ENCODE measurements around the gene KCNQ1. TPM values are rescaled to one million over a fixed set of nuclear protein-coding genes. Genes with fewer than 3 reads are reported as not detected.
A peak's percentile ranks its signal among the peaks of the same experiment; 100 is the strongest.

The KCNQ1 gene
- total RNA-seq, 2 experiments from 2014 or later: 4.3 to 9.2 TPM

DNA sequence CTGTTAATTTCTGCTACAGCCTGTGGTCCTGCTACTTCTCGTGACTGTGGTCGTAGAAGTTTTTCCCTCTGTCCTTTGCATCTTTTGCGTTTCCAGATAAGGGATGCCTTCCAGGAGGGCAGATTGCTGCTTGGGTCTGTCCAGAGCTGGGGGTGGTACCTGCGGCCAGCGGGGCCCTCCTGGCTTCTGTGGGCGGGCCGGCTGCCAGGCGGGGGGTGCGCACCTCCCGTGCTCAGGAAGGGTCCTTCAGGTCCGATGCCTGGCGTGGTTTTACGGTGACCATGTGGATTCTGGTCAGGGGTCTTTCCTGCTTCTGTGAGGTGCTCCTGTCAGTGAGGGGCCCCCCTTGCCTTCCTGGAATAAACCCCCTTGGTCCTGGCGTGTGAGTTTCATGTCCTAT is 84.8 kb downstream of the KCNQ1 start:
- ATAC-seq: no peak
- H3K36me3 Mint-ChIP-seq: no peaks in the 10 kb centered on the region
- H3K9me3 Mint-ChIP-seq (ENCODE audit: low read depth): no peaks in the 10 kb centered on the region
- no peak overlapping the region for H3K27ac Mint-ChIP-seq
- peaks cover 2% of the 10 kb centered on the region for H3K27me3 Mint-ChIP-seq
- CTCF ChIA-PET: interaction anchor here (10.3 kb wide), 1 partner anchor 360 kb away, joined by 471 read pairs; the partner anchor contains the start of gene CDKN1C
- DNase-seq: no peak
- H3K4me3 Mint-ChIP-seq: no peak overlapping the region
- peaks cover 20% of the 10 kb centered on the region for H3K4me1 Mint-ChIP-seq

DNA sequence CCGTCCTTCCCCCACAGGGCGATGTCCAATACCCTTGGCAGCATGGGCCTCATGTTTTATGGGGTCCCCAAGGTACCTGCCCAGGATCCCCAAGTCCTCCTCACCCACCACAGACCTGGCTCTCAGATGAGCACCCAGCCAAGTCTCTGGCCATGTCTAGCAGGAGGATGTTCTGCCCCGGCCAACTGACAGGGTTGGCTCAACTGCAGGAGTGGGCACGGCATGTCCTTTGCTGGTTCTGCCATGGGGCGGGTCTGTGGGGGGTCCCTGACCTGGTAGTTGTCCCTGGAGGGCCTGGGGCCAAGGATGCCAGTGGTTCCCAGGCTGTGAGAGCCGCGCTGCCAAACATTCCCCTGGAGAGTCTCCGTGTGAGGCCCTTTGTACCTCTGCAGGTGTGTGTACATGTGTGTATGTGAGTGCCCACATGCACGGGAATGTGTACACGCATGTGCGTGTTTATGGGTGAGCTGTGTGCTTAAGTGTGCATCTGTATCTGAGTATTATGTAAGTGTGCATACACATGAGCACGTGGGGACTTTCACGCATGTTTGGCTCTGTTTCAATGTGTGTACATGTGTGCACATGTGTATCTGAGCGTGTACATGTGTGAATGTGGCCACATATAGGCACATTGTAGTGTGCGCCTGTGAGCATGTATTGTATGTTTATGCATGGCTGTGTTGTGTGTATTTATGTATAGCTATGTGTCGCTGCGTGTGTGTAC is 85.5 kb downstream of the KCNQ1 start:
- Mint-ChIP-seq H3K27me3 (peaks cover 2% of the 10 kb centered on the region), H3K9me3 (ENCODE audit: low read depth) (no peaks in the 10 kb centered on the region), H3K27ac (no peak overlapping the region), H3K4me3 (no peak overlapping the region), H3K36me3 (no peaks in the 10 kb centered on the region), H3K4me1 (peaks cover 20% of the 10 kb centered on the region)
- no peak for ATAC-seq
- CTCF ChIA-PET: interaction anchor here (0.8 to 10.3 kb wide), 13 partner anchors 43 to 560 kb away, joined by 3 to 471 read pairs (median 22); partner anchors contain the start of genes C11orf21, CDKN1C, KCNQ1 and TRPM5
- no peak for DNase-seq

DNA sequence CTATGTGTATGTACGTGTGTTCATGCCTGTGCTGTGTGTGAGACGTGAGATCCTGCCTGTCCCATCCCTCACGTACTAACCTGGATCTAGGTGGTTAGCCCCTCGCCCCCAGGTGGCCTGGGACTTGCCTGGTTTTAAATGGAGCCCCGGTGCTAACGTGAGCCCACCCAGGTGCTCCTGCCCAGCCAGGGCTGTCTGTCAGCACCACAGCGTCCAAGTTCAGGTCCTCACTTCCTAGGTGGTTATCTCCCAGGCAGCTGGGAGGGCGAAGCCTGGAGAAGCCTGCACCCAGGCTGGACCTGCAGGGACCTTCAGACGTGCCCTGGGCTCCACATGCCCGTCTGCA is 86.0 kb downstream of the KCNQ1 start:
- CTCF ChIA-PET: interaction anchor here (0.5 to 10.3 kb wide), 18 partner anchors 17 to 559 kb away, joined by 3 to 471 read pairs (median 7); partner anchors contain the start of genes C11orf21, CDKN1C, KCNQ1 and TRPM5
- H3K27ac Mint-ChIP-seq: no peak overlapping the region
- ATAC-seq: no peak

DNA sequence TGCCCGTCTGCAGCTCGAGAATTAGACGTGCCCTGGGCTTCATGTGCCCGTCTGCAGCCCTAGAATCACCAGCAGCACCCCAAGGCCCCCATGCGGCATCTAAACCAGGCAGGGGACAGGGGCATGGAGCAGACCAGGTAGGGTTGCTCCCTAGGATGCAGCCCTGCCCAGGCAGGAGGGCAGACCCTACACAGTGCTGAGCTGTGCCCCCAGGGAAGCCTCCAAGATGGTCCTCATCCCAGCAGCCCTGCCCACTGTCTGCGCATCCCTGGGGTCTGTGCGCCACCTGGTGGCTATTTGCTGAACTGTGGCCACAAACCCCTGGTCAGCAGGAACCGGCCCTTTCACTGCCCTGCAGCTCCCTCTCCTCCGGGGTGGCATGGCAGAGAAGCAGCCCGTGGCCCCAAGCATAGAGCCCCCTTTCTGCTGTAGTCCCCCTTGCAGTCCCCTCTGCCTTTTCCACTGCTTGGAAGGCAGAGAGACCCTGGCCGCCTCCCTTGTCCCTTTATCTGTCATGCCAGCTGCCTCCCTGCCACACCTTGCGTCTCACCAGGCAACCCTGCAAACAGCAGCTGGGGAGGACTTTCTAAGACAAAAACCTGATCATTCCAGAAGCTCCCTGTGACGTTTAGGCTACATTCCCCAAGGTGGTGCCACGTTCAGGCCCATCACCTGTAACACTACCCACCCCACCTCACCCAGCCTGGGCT is 86.6 kb downstream of the KCNQ1 start:
- Mint-ChIP-seq H3K27me3 (peaks cover 2% of the 10 kb centered on the region), H3K27ac (no peak overlapping the region), H3K4me3 (no peak overlapping the region), H3K9me3 (ENCODE audit: low read depth) (no peaks in the 10 kb centered on the region), H3K4me1 (peaks cover 20% of the 10 kb centered on the region), H3K36me3 (no peaks in the 10 kb centered on the region)
- DNase-seq (peak; percentile 75), ATAC-seq (peak; percentile 45)
- CTCF ChIA-PET: interaction anchor here (0.5 to 10.3 kb wide), 33 partner anchors 10 to 559 kb away, joined by 3 to 471 read pairs (median 5); partner anchors contain the start of genes C11orf21, CDKN1C, KCNQ1 and PHLDA2

More for the DNA sequence above, 86.0 kb downstream of the KCNQ1 start:
- H3K4me1 Mint-ChIP-seq: peaks cover 20% of the 10 kb centered on the region
- peaks cover 2% of the 10 kb centered on the region for H3K27me3 Mint-ChIP-seq
- H3K36me3 Mint-ChIP-seq: no peaks in the 10 kb centered on the region
- H3K9me3 Mint-ChIP-seq (ENCODE audit: low read depth): no peaks in the 10 kb centered on the region
- DNase-seq: no peak
- no peak overlapping the region for H3K4me3 Mint-ChIP-seq

DNA sequence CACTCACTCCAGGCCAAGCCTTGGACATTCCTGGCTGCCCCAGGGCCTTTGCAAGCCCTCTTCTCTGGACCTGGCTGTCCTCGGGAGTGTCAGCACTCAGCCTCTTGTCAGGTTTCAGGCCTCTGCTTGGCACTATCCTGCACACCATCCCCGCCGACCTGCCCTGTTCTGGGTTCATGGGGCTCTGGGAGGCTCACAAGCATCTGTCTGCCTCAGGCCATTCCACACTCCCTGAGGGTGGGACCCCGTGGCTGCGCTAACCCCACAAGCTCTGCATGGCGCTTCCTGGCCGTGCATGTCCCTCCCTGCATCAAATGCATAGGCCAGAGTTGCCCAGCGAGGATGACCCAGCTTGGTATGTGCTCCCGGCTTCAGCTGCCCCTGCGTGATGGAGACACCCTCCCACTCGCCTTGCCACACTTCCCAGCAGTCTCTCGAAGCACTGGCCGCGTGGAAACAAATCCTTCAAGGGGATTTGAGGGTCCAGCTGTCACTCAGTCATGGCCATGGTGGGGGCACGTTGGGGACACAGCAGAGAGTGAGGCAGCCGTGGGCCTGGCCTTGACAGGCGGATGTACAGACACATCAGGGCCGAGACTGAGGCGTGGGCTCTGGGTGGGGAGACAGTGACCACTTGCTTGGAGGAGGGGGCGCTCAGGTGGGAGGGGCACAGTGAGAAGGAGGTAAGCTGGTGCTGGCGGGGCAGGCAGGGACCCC is 87.3 kb downstream of the KCNQ1 start:
- no peaks in the 10 kb centered on the region for H3K36me3 Mint-ChIP-seq
- H3K27me3 Mint-ChIP-seq: peaks cover 2% of the 10 kb centered on the region
- no peak for ATAC-seq
- DNase-seq: no peak
- no peak overlapping the region for H3K27ac Mint-ChIP-seq
- no peak overlapping the region for H3K4me3 Mint-ChIP-seq
- no peaks in the 10 kb centered on the region for H3K9me3 Mint-ChIP-seq (ENCODE audit: low read depth)
- CTCF ChIA-PET: interaction anchor here (0.9 to 10.3 kb wide), 60 partner anchors 9 to 877 kb away, joined by 3 to 471 read pairs (median 4); partner anchors contain the start of genes C11orf21, CDKN1C, KCNQ1 and PHLDA2
- H3K4me1 Mint-ChIP-seq: peaks cover 20% of the 10 kb centered on the region

DNA sequence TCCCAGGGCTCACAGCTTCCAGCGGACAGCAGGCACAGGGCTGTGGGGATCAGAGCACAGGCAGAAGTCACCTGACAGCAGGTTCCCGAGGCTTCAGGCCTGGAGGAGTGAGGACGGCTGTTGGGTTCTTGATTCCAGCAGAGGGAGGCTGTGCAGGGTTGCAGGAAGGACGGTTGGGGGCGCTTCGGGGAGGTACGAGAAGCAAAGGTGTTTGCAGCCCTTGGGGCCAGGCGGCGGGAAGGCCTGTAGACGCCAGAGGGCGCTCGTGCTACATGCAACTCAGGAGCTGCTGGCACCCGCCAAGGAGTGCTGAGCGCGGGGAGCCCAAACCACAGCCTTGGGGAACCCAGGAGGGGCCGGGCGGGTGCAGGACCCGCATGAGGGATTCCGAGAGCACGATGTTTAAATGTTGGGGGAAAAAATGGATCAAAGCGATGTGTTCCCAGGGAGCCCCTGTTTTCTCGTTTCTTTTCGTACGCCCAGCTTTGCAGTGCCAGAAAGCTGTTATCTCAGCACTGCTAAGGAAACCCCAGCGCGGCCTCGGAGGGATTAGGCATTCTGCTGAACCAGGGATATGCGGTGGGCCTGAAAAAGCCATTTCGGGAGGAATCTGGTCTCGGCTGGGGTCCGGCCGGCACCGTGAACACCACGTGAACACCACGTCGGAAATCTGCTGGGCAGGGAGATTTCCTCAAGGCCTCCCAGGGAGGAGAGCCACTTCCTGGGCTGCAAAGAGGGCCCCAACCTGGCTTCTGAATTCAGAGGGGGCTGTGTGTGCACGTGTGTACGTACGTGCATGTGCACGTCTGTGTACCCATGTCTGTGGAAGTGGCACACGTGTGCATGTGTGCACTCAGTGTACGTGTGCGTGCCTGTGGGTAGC is 88.1 kb downstream of the KCNQ1 start:
- ATAC-seq (peak; percentile 88), DNase-seq (peak; percentile 93)
- Mint-ChIP-seq H3K36me3 (no peaks in the 10 kb centered on the region), H3K4me1 (peaks cover 19% of the 10 kb centered on the region), H3K27me3 (peaks cover 2% of the 10 kb centered on the region), H3K27ac (no peak overlapping the region), H3K4me3 (peak overlapping the region; percentile 45), H3K9me3 (ENCODE audit: low read depth) (no peaks in the 10 kb centered on the region)
- CTCF ChIA-PET: interaction anchor here (0.6 to 10.3 kb wide), 79 partner anchors 11 to 876 kb away, joined by 3 to 471 read pairs (median 4); partner anchors contain the start of genes C11orf21, CARS1, CDKN1C and PHLDA2

DNA sequence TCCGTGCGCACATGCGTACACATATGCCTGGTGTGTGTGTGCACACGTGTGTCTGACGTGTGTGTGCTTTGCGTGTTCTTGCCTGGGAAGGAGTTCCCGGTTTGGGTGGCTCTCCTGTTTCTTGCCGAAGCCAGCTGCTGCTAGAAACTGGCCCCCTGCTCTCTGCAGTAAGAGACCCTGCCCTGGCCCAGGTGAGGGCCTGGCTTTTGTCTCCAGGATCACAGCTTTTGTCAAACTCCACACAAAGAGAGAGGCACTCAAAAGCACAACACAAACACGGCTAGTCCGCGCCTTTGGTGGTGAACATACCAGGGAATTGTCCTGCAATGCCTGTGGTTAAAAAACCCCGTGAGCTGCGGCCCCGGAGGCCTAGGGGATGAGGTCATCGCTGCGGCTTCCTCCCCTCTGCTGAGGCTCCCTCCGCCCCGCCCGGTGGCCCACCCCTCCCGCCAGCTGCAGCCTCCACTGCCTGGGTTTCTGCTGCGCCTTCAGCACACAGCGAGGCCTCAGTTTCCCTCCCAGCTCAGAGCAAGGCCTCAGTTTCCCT is 88.9 kb downstream of the KCNQ1 start:
- H3K27ac Mint-ChIP-seq: no peak overlapping the region
- no peaks in the 10 kb centered on the region for H3K9me3 Mint-ChIP-seq (ENCODE audit: low read depth)
- H3K4me3 Mint-ChIP-seq: no peak overlapping the region
- H3K36me3 Mint-ChIP-seq: no peaks in the 10 kb centered on the region
- peaks cover 19% of the 10 kb centered on the region for H3K4me1 Mint-ChIP-seq
- CTCF ChIA-PET: interaction anchor here (0.6 to 10.3 kb wide), 49 partner anchors 10 to 585 kb away, joined by 3 to 471 read pairs (median 4); partner anchors contain the start of genes C11orf21, CDKN1C, PHLDA2 and TSPAN32
- no peaks in the 10 kb centered on the region for H3K27me3 Mint-ChIP-seq
- DNase-seq (peak; percentile 63), ATAC-seq (no peak)

DNA sequence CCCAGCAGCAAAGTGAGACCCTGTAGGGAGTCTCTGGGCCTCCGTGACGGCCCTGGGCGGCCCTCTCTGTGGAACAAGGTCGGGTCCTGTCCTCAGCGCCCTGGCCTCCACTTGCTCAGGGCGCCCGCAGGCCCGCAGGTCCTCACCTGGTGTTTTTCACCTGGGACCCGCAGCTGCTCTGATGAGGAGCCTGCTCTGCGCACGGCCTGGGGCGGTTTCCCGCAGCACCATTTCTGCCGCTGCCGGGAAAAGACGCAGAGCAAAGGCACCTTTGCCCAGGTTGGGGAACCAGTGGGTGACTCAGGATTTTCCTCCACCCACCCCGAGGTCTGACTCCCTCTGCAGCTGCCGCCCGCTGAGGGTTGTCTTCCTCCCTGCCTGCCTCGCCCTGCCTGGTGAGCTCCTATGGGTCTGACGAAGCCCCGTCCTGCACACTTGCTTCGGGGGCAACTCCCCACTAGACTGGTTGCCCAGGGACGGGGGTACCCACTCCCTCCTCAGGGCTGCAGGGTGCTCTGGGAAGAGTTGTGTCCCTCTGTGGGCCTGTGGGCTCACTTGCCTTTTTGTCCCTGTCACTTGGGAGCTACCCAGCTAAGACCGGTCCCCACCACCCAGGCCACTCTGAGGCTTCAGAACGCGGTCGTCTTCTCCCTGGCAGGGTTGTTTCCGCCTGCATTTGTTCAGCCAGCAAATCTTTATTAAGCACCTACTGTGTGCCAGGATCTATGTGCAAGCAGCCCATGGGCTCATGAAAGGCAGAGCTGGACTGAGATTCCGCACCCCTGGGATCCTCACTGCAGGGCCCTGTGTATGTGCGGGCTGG is 89.5 kb downstream of the KCNQ1 start:
- Mint-ChIP-seq H3K9me3 (ENCODE audit: low read depth) (no peaks in the 10 kb centered on the region), H3K4me1 (peaks cover 19% of the 10 kb centered on the region), H3K36me3 (no peaks in the 10 kb centered on the region), H3K4me3 (no peak overlapping the region), H3K27ac (no peak overlapping the region), H3K27me3 (no peaks in the 10 kb centered on the region)
- CTCF ChIA-PET: interaction anchor here (0.8 to 10.3 kb wide), 14 partner anchors 12 to 559 kb away, joined by 3 to 471 read pairs (median 16); partner anchors contain the start of genes C11orf21, CDKN1C, PHLDA2 and TSPAN32
- DNase-seq: no peak
- ATAC-seq: no peak

DNA sequence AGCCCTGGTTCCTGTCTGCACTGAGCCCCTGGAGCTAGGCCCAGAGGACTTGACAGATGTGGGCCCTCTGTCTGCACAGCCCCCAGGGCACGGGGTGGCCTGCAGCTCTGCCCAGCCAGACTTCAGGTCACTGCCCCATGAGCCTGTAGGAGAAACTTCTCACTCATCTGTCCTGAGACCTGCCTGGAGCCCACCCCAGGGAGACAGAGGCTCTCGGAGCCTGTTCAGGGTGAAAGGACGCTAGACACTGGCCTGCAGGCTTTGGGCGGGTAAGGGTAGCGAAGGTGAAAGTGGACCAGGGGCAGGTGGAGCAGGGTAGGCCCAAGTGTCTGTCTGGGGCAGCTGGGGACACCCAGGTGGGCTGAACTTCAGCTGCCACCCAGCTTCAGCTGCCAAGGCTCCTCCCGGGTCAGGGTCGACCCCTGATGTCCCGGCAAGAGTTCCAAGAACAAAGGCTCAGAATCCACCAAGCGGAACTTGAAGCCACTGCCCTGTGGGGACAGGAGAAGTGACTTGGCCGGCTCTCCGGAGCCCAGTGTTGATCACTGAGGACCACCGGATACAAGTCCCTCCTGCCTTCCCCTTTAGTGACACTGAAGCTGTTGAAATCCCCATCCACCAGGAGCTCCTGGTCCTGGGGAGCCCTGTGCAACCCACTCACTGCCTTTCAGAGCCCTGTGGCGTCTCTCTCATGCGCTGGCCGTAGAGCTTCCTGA is 90.3 kb downstream of the KCNQ1 start:
- Mint-ChIP-seq H3K27ac (no peak overlapping the region), H3K36me3 (no peaks in the 10 kb centered on the region), H3K9me3 (ENCODE audit: low read depth) (no peaks in the 10 kb centered on the region), H3K4me3 (no peak overlapping the region), H3K4me1 (peaks cover 19% of the 10 kb centered on the region), H3K27me3 (no peaks in the 10 kb centered on the region)
- no peak for DNase-seq
- CTCF ChIA-PET: interaction anchor here (4.3 to 10.3 kb wide), 5 partner anchors 109 to 555 kb away, joined by 50 to 471 read pairs (median 64); partner anchors contain the start of genes CDKN1C and PHLDA2
- no peak for ATAC-seq

DNA sequence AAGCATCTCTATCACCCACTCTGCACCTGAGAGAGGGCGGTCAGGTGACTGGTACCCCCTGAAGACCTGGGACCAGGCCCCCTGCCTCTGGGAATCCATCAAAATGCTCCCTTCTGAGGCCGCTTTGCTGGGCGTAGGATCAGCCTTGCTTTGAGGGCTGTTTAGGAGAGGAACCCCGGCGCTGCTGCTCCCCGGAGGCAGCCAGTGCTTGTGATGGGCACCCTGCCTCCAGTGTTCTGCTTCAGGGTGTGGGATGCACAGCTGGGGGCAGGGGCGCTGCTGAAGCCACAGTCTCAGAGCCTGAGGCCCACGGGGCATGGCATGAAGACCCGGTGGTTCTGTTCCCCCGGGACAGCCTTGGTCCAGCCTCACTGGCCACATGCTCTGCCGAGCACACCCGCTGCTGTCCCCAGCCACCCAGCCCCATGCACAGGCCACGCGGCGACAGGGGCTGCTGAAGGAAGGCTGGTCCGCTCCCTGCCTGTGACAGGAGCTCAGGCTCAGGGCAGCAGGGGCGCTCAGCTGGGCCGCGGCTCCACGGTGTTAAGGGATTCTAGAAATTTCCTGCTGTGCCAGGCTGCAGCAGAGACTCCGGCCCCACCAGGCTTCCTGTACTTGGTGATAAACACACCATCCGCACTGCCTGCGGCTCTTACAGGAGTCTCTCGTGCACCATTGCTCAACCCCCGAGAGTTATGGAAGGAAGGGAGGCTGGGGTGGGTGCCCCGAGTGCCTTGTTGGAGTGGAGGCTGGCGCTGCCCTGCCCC is 91.0 kb downstream of the KCNQ1 start:
- no peaks in the 10 kb centered on the region for H3K27me3 Mint-ChIP-seq
- H3K4me3 Mint-ChIP-seq: no peak overlapping the region
- ATAC-seq: no peak
- no peaks in the 10 kb centered on the region for H3K9me3 Mint-ChIP-seq (ENCODE audit: low read depth)
- no peak for DNase-seq
- H3K36me3 Mint-ChIP-seq: no peaks in the 10 kb centered on the region
- CTCF ChIA-PET: interaction anchor here (4.3 to 10.3 kb wide), 3 partner anchors 354 to 554 kb away, joined by 50 to 471 read pairs (median 64); partner anchors contain the start of genes CDKN1C and PHLDA2
- H3K27ac Mint-ChIP-seq: no peak overlapping the region
- peaks cover 19% of the 10 kb centered on the region for H3K4me1 Mint-ChIP-seq
